Loucy (cell line): ENCODE measurements around the gene ANO9.

Experiments used
- H2AFZ ChIP-seq: fragments of 200-600 bp; sonication (generic); 2 replicates; pipeline ENCODE4 v1.6.0; 2016; ENCODE audit warnings: antibody characterized with exemption, mild to moderate bottlenecking, low read length, moderate library complexity
- H3F3A ChIP-seq: fragments of 200-600 bp; 2 replicates; pipeline ENCODE4 v1.6.0; 2016; ENCODE audit warnings: antibody characterized with exemption, low read depth, mild to moderate bottlenecking
- H3K27me3 ChIP-seq: fragments of 200-600 bp; sonication (generic); 2 replicates; pipeline ENCODE4 v1.6.1; 2014; ENCODE audit warnings: low read length, mild to moderate bottlenecking; ENCODE audit not compliant: insufficient read depth, poor library complexity, severe bottlenecking
- H3K36me3 ChIP-seq: fragments of 200-600 bp; sonication (generic); 2 replicates; pipeline ENCODE4 v1.6.1; 2016; ENCODE audit warnings: low read length; ENCODE audit not compliant: insufficient read depth
- H3K4me1 ChIP-seq: fragments of 200-600 bp; sonication (generic); 2 replicates; pipeline ENCODE4 v1.5.1; 2014; ENCODE audit warnings: low read length, mild to moderate bottlenecking; ENCODE audit not compliant: insufficient read depth, poor library complexity, severe bottlenecking
- H3K4me2 ChIP-seq: fragments of 200-600 bp; sonication (generic); 2 replicates; pipeline ENCODE4 v1.6.0; 2014; ENCODE audit warnings: antibody characterized with exemption, low read length, low read depth, mild to moderate bottlenecking; ENCODE audit not compliant: poor library complexity, severe bottlenecking
- H3K4me3 ChIP-seq: fragments of 200-600 bp; sonication (generic); 2 replicates; pipeline ENCODE4 v1.5.1; 2014; ENCODE audit warnings: low read length, mild to moderate bottlenecking, mixed read lengths; ENCODE audit not compliant: poor library complexity, severe bottlenecking
- H3K79me2 ChIP-seq: fragments of 200-600 bp; sonication (generic); 2 replicates; pipeline ENCODE4 v1.6.1; 2014; ENCODE audit warnings: low read length; ENCODE audit not compliant: insufficient read depth
- H3K9ac ChIP-seq: fragments of 200-600 bp; sonication (generic); 2 replicates; pipeline ENCODE4 v1.6.0; 2014; ENCODE audit warnings: mild to moderate bottlenecking, low read depth, low read length, moderate library complexity; ENCODE audit not compliant: poor library complexity, severe bottlenecking
- H3K9me2 ChIP-seq: fragments of 200-600 bp; sonication (generic); replicated peaks from 2 replicates; pipeline ENCODE4 v1.6.1; 2016; ENCODE audit warnings: low read depth, low read length, mixed read lengths
- H3K9me3 ChIP-seq: fragments of 200-600 bp; sonication (generic); 2 replicates; pipeline ENCODE4 v1.6.1; 2014; ENCODE audit warnings: mild to moderate bottlenecking, antibody characterized with exemption, low read length, low read depth; ENCODE audit not compliant: insufficient read depth
- H4K20me1 ChIP-seq: fragments of 200-600 bp; sonication (generic); 2 replicates; pipeline ENCODE4 v1.6.0; 2014; ENCODE audit warnings: antibody characterized with exemption, low read length, mild to moderate bottlenecking; ENCODE audit not compliant: insufficient read depth, poor library complexity, severe bottlenecking
- CTCF ChIP-seq: fragments of 200-600 bp; sonication (generic); conservative IDR thresholded peaks from 2 replicates; pipeline ENCODE4 v1.5.1; 2014; ENCODE audit warnings: mild to moderate bottlenecking, antibody characterized with exemption, low read length
- EZH2phosphoT487 ChIP-seq: fragments of 200-600 bp; IDR thresholded peaks from 2 replicates; pipeline ENCODE4 v1.6.1; 2018; ENCODE audit warnings: antibody characterized with exemption, mild to moderate bottlenecking, moderate library complexity, borderline replicate concordance

ANO9 gene

GRCh38 chr11:395866-396265 is 45.9 kb downstream of the ANO9 start:
- H3K4me2 ChIP-seq: peak overlapping the region; percentile 72
- no peaks in the 10 kb centered on the region for H3K27me3 ChIP-seq
- H3K4me3 ChIP-seq: no peak overlapping the region
- TF ChIP-seq CTCF (no peak), EZH2phosphoT487 (no peak)
- H3K79me2 ChIP-seq: no peaks in the 10 kb centered on the region
- no peaks in the 10 kb centered on the region for H3F3A ChIP-seq
- H4K20me1 ChIP-seq: no peaks in the 10 kb centered on the region
- H2AFZ ChIP-seq: no peak overlapping the region
- H3K4me1 ChIP-seq: peaks cover 5% of the 10 kb centered on the region
- H3K36me3 ChIP-seq: no peaks in the 10 kb centered on the region
- no peaks in the 10 kb centered on the region for H3K9me3 ChIP-seq
- no peaks in the 10 kb centered on the region for H3K9me2 ChIP-seq
- no peak overlapping the region for H3K9ac ChIP-seq

- Histone ChIP-seq H3K4me3 (no peak overlapping the region), H3K9me3 (no peaks in the 10 kb centered on the region), H2AFZ (no peak overlapping the region), H3F3A (no peaks in the 10 kb centered on the region), H4K20me1 (no peaks in the 10 kb centered on the region), H3K4me2 (no peak overlapping the region), H3K9ac (no peak overlapping the region), H3K9me2 (no peaks in the 10 kb centered on the region), H3K27me3 (no peaks in the 10 kb centered on the region), H3K79me2 (no peaks in the 10 kb centered on the region), H3K4me1 (peaks cover 5% of the 10 kb centered on the region), H3K36me3 (no peaks in the 10 kb centered on the region)
- TF ChIP-seq CTCF (no peak), EZH2phosphoT487 (no peak)
These were observed 46.8 kb downstream of the ANO9 start for GRCh38 chr11:394858-395655.

- Histone ChIP-seq H3K4me2 (no peak within 1 kb of the TSS), H4K20me1 (no peaks in the 10 kb centered on the region), H3K9ac (no peak within 1 kb of the TSS), H3K9me2 (no peaks in the 10 kb centered on the region), H3K4me3 (no peak within 1 kb of the TSS), H3F3A (no peaks in the 10 kb centered on the region), H3K9me3 (no peaks in the 10 kb centered on the region), H3K36me3 (no peaks in the 10 kb centered on the region), H3K4me1 (peaks cover 5% of the 10 kb centered on the region), H2AFZ (no peak within 1 kb of the TSS), H3K79me2 (no peaks in the 10 kb centered on the region), H3K27me3 (no peaks in the 10 kb centered on the region)
- TF ChIP-seq EZH2phosphoT487 (no peak), CTCF (no peak)
These were observed 47.6 kb downstream of the ANO9 start, which contains the start of gene PKP3 for GRCh38 chr11:394034-394857. PKP3 (plus strand) TSS chr11:394209; CDS start chr11:394293, 84 bp downstream.
